Activated naive CD8-positive, alpha-beta T cell treated with anti-CD3 and anti-CD28 coated beads, Interleukin-2, amount 10 ng/mL, durations not matched to agents 7 days and 5 days (primary cell): ENCODE measurements around the gene SPRED2. TPM values are rescaled to one million over a fixed set of nuclear protein-coding genes. Genes with fewer than 3 reads are reported as not detected.
A peak's percentile ranks its signal among the peaks of the same experiment; 100 is the strongest.
"Not testable (repeated sequence)": the region's sequence is repeated elsewhere in the genome, so short reads cannot be mapped to it uniquely, and the experiment has no call there.

Source experiments
- ATAC-seq: fragments of 150-1000 bp; cut with Tn5 transposase; one replicate; pipeline ENCODE4 v1.10.0; 2021; ENCODE audit warnings: low read depth, moderate library complexity
- POLR2A ChIA-PET: fragments of 350-600 bp; sonication (Branson Sonifier 250); formaldehyde crosslinking; loops from one replicate; lab custom pipeline; 2021; ENCODE audit warnings: antibody characterized with exemption; lab: Charles Lee
- DNase-seq: peaks from one replicate; pipeline ENCODE4 v3.0.0; 2021
- H3K27ac Mint-ChIP-seq: one replicate; pipeline ENCODE4 v1.8.0; 2022; ENCODE audit warnings: mild to moderate bottlenecking, mixed read lengths
- H3K27me3 Mint-ChIP-seq: one replicate; pipeline ENCODE4 v1.8.0; 2022; ENCODE audit warnings: mild to moderate bottlenecking, moderate library complexity, mixed read lengths
- H3K36me3 Mint-ChIP-seq: one replicate; pipeline ENCODE4 v1.8.0; 2021; ENCODE audit warnings: mild to moderate bottlenecking, mixed read lengths
- H3K4me1 Mint-ChIP-seq: one replicate; pipeline ENCODE4 v1.8.0; 2021; ENCODE audit warnings: mixed read lengths
- H3K4me3 Mint-ChIP-seq: one replicate; pipeline ENCODE4 v1.8.0; 2022; ENCODE audit warnings: mild to moderate bottlenecking, moderate library complexity, mixed read lengths
- H3K9me3 Mint-ChIP-seq: one replicate; pipeline ENCODE4 v1.8.0; 2021; ENCODE audit warnings: mixed read lengths
- total RNA-seq, 2 experiments: library from RNA; stranded (reverse); gene quantifications; one replicate each; pipeline ENCODE4 v1.2.3, GENCODE V29; 2021

SPRED2 gene
- total RNA-seq, 2 experiments from 2014 or later, result 9.3 to 9.9 TPM

DNA sequence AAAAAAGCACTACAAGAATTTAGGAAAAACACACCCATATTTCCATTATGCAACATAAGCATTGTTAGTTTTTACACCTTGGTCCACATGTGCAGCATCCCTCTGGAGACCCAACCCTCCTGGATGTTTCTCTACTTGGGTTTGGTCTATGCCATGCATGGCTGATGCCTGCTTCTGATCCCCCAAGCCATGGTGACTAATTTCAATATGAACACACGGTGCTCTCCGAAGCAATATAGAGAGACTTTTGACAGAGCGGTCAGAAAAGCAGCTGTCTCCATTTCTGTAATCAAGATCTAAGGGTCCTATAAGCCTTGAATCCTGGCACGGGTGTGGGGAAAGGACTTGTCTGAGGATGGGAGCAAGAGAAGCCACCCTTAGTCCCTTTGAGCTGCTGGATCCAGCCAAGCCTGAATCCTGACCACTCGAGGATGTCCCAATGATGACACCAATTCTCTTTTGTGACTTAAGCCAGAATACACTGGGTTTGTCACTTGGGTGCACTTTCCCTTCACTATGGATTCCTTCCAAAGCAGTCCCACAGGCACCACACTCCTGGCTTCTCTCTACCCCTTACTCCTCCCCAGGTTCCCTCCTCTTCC lies 113.2 kb downstream of the SPRED2 start:
- Mint-ChIP-seq H3K4me1 (peaks cover 13% of the 10 kb centered on the region), H3K4me3 (no peak overlapping the region), H3K9me3 (no peaks in the 10 kb centered on the region), H3K36me3 (peaks cover 7% of the 10 kb centered on the region), H3K27ac (no peak overlapping the region), H3K27me3 (no peaks in the 10 kb centered on the region)
- ATAC-seq (no peak), DNase-seq (no peak)
- POLR2A ChIA-PET, result no interaction called here

GRCh38 chr2:65317841-65318240 lies 114.6 kb downstream of the SPRED2 start:
- Mint-ChIP-seq H3K36me3 (peaks cover 14% of the 10 kb centered on the region), H3K9me3 (no peaks in the 10 kb centered on the region), H3K27me3 (no peaks in the 10 kb centered on the region), H3K4me3 (no peak overlapping the region), H3K27ac (no peak overlapping the region), H3K4me1 (peaks cover 15% of the 10 kb centered on the region)
- POLR2A ChIA-PET, result no interaction called here
- no peak for ATAC-seq
- DNase-seq, result no peak

DNA sequence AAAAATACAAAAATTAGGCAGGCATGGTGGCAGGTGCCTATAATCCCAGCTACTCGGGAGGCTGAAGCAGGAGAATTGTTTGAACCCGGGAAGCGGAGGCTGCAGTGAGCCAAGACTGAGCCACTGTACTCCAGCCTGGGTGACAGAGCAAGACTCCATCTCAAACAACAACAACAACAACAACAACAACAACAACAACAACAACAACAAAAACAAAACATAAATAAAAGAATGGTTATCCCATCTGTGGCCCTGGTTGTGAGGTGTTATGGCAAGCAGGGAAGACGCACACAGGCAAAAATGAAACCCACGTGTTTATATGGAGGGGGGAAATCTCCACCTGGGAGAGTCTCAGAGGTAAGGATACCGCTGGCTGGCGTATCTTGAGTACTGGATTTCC lies 115.0 kb downstream of the SPRED2 start:
- DNase-seq, POLR2A ChIA-PET, H3K4me3 Mint-ChIP-seq, H3K27ac Mint-ChIP-seq, H3K9me3 Mint-ChIP-seq, ATAC-seq, H3K27me3 Mint-ChIP-seq: not testable (repeated sequence)
- H3K4me1 Mint-ChIP-seq, result peaks cover 15% of the 10 kb centered on the region
- peaks cover 15% of the 10 kb centered on the region for H3K36me3 Mint-ChIP-seq

- Mint-ChIP-seq H3K9me3 (no peaks in the 10 kb centered on the region), H3K36me3 (peaks cover 15% of the 10 kb centered on the region), H3K4me3 (no peak overlapping the region), H3K27me3 (no peaks in the 10 kb centered on the region), H3K27ac (no peak overlapping the region), H3K4me1 (peaks cover 15% of the 10 kb centered on the region)
- POLR2A ChIA-PET, result no interaction called here
- no peak for ATAC-seq
- DNase-seq, result no peak
Observed at GRCh38 chr2:65316072-65316471, 116.3 kb downstream of the SPRED2 start.

DNA sequence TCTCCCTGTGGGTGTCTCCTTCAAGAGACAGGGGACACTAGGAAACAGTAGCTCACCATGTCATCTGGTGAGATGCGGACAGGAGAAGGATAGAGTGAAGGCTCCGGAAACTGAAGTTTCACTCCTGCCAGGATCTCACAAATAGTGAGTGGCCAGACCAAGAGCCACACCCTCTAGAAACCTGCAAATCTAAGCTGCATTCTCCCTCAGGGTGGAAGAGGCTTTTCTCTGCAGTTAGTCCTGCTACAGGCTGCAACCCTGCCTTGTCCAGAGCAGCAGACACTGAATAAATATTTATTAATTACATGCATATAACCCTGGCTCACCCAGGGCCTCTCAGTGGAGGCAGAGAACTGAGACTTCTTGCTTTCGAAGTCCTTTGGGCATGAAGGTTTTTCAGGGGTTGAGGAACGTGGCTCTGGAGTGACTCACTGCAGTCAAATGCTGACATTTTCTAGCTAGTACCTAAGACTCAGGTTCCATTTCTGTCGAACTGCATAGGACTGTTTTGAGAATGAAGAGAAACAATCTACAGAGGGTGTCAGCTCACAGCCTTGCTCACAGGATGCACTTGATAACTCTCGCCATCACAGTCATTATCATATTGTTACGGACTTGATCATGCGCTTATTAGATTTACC lies 117.5 kb downstream of the SPRED2 start:
- DNase-seq (no peak), ATAC-seq (no peak)
- no peaks in the 10 kb centered on the region for H3K27me3 Mint-ChIP-seq
- POLR2A ChIA-PET, result no interaction called here
- H3K4me3 Mint-ChIP-seq, result no peak overlapping the region
- H3K27ac Mint-ChIP-seq, result no peak overlapping the region
- H3K36me3 Mint-ChIP-seq, result peaks cover 15% of the 10 kb centered on the region
- no peaks in the 10 kb centered on the region for H3K9me3 Mint-ChIP-seq
- peaks cover 12% of the 10 kb centered on the region for H3K4me1 Mint-ChIP-seq

GRCh38 chr2:65313954-65314256 lies 118.5 kb downstream of the SPRED2 start:
- POLR2A ChIA-PET, result no interaction called here
- Mint-ChIP-seq H3K36me3 (peaks cover 13% of the 10 kb centered on the region), H3K4me3 (no peak overlapping the region), H3K4me1 (peaks cover 10% of the 10 kb centered on the region), H3K9me3 (no peaks in the 10 kb centered on the region), H3K27me3 (no peaks in the 10 kb centered on the region), H3K27ac (no peak overlapping the region)
- no peak for DNase-seq
- no peak for ATAC-seq

GRCh38 chr2:65313126-65313953 lies 119.1 kb downstream of the SPRED2 start:
- Mint-ChIP-seq H3K36me3 (peaks cover 13% of the 10 kb centered on the region), H3K4me1 (peaks cover 10% of the 10 kb centered on the region), H3K27ac (no peak overlapping the region), H3K4me3 (no peak overlapping the region), H3K27me3 (no peaks in the 10 kb centered on the region), H3K9me3 (no peaks in the 10 kb centered on the region)
- no peak for DNase-seq
- POLR2A ChIA-PET, result no interaction called here
- ATAC-seq, result no peak

DNA sequence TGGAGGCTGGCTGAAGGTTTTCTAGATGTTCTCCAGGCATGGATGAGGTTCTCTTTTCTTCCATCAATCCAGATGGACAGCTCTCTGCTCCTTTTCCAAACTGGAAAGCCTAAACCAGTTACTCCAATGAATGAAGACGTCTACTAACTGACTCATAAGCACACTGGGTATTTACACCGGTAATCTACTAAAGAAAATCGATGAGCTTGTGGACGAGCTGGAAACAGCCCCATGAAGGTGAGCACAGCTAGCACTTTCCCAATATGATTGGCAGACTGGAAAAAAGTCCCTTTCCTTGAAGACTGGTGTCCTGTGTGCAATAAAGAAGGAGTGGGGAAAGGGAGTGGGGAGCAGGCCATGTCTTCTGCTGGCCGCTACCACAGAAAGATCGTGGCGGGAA lies 120.8 kb downstream of the SPRED2 start:
- DNase-seq, result no peak
- POLR2A ChIA-PET, result interaction anchor here (0.5 kb wide), 1 partner anchor 75 kb away, joined by 3 read pairs; no protein-coding TSS in a partner anchor
- no peak overlapping the region for H3K4me3 Mint-ChIP-seq

GRCh38 chr2:65311049-65311448 lies 121.3 kb downstream of the SPRED2 start:
- Mint-ChIP-seq H3K9me3 (no peaks in the 10 kb centered on the region), H3K27ac (no peak overlapping the region), H3K27me3 (peaks cover 2% of the 10 kb centered on the region), H3K4me1 (peaks cover 2% of the 10 kb centered on the region), H3K36me3 (peaks cover 10% of the 10 kb centered on the region), H3K4me3 (no peak overlapping the region)
- POLR2A ChIA-PET, result interaction anchor here (0.5 kb wide), 1 partner anchor 76 kb away, joined by 3 read pairs; no protein-coding TSS in a partner anchor
- ATAC-seq (no peak), DNase-seq (no peak)

More for the DNA sequence above, 120.8 kb downstream of the SPRED2 start:
- no peak for ATAC-seq
- H3K36me3 Mint-ChIP-seq, result peaks cover 12% of the 10 kb centered on the region
- H3K4me1 Mint-ChIP-seq, result peaks cover 6% of the 10 kb centered on the region
- no peaks in the 10 kb centered on the region for H3K27me3 Mint-ChIP-seq
- no peaks in the 10 kb centered on the region for H3K9me3 Mint-ChIP-seq
- no peak overlapping the region for H3K27ac Mint-ChIP-seq

- Mint-ChIP-seq H3K4me3 (no peak overlapping the region), H3K27ac (no peak overlapping the region), H3K9me3 (no peaks in the 10 kb centered on the region), H3K4me1 (peaks cover 2% of the 10 kb centered on the region), H3K27me3 (peaks cover 9% of the 10 kb centered on the region), H3K36me3 (peaks cover 10% of the 10 kb centered on the region)
- ATAC-seq, result no peak
- no peak for DNase-seq
- POLR2A ChIA-PET, result no interaction called here
Observed at GRCh38 chr2:65309699-65310098, 122.7 kb downstream of the SPRED2 start.

- ATAC-seq (no peak), DNase-seq (no peak)
- H3K27me3 Mint-ChIP-seq, result peaks cover 30% of the 10 kb centered on the region
- POLR2A ChIA-PET, result no interaction called here
- H3K9me3 Mint-ChIP-seq, result no peaks in the 10 kb centered on the region
- H3K4me1 Mint-ChIP-seq, result peaks cover 21% of the 10 kb centered on the region
- peaks cover 3% of the 10 kb centered on the region for H3K36me3 Mint-ChIP-seq
- no peak overlapping the region for H3K4me3 Mint-ChIP-seq
- no peak overlapping the region for H3K27ac Mint-ChIP-seq
Observed at GRCh38 chr2:65305934-65306333, 126.5 kb downstream of the SPRED2 start.

GRCh38 chr2:65300761-65301711 lies 131.4 kb downstream of the SPRED2 start:
- peak overlapping the region; percentile 94 for H3K27ac Mint-ChIP-seq
- H3K4me1 Mint-ChIP-seq, result peaks cover 40% of the 10 kb centered on the region
- POLR2A ChIA-PET, result interaction anchor here (0.7 to 1.5 kb wide), 10 partner anchors 33 to 1713 kb away, joined by 3 to 8 read pairs (median 4); partner anchors contain the start of genes ACTR2, MDH1, SPRED2 and WDPCP
- ATAC-seq, result peak; percentile 95
- H3K4me3 Mint-ChIP-seq, result peak overlapping the region; percentile 84
- H3K27me3 Mint-ChIP-seq, result peaks cover 32% of the 10 kb centered on the region
- no peaks in the 10 kb centered on the region for H3K9me3 Mint-ChIP-seq
- peaks cover 3% of the 10 kb centered on the region for H3K36me3 Mint-ChIP-seq
- peak; percentile 75 for DNase-seq
